ENCODE measurements around the gene U2SURP.

- TF ChIP-seq POLR2A (IDR thresholded peaks at IDR 0.05; ENCODE audit: low read length) (no peak), GATA1 (IDR thresholded peaks at IDR 0.05; ENCODE audit: low read depth, low read length) (no peak)
Measured at GRCh38 chr3:142987080-142987700, 14.2 kb upstream of the U2SURP start.

All from erythroblast (primary cell).